HG03520 (cell line): ENCODE data around the gene MANSC4.
"Not testable (repeated sequence)": the region's sequence is repeated elsewhere in the genome, so short reads cannot be mapped to it uniquely, and the experiment has no call there.

Experiments used
- ATAC-seq: cut with Tn5 transposase; IDR thresholded peaks from one replicate; pipeline ENCODE4 v1.9.1; 2021; ENCODE audit warnings: mild to moderate bottlenecking, moderate library complexity; ENCODE audit not compliant: unreplicated experiment

Gene MANSC4

DNA sequence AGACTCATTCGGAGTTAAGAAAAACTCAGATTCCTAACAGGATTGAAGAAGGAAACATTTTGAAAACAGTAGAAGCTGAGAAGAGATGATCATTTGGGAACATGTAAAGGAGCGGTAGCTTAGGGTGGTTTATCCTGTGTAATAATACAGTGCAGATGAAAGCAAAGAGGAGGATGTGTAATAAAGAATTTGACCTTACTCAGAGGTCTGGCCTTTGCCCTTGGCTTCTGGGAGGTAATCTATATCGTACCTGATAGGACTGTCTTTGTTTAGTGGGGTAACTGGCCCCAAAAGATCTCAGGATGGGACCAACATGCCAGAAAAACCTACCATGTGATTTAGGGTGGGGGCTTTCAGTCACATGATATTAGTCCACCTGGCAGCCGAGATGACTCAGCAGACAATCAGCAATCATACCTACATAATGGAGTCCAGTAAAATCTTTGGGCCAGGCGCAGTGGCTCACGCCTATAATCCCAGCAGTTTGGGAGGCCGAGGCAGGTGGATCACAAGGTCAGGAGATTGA lies 23.3 kb downstream of the MANSC4 start:
- ATAC-seq, result no peak

DNA sequence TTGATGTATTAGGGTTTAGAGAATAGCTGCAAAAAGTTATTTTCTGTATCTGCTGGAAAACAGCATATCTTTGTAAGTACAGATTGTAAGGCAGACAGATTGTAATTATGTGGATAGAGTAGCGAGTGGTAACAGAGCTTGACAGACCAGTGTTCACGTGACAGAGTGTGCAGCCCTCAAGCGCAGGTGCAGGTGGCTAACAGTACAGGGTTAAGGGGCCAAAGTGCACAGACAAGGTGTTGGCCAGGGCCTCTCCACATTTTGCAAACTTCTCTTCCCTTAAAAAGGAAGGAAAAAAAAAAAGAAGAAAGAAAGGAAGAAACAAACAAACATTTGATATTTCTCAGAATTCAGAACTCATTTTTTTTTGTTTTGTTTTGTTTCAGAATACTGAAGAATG lies 25.2 kb downstream of the MANSC4 start:
- no peak for ATAC-seq

DNA sequence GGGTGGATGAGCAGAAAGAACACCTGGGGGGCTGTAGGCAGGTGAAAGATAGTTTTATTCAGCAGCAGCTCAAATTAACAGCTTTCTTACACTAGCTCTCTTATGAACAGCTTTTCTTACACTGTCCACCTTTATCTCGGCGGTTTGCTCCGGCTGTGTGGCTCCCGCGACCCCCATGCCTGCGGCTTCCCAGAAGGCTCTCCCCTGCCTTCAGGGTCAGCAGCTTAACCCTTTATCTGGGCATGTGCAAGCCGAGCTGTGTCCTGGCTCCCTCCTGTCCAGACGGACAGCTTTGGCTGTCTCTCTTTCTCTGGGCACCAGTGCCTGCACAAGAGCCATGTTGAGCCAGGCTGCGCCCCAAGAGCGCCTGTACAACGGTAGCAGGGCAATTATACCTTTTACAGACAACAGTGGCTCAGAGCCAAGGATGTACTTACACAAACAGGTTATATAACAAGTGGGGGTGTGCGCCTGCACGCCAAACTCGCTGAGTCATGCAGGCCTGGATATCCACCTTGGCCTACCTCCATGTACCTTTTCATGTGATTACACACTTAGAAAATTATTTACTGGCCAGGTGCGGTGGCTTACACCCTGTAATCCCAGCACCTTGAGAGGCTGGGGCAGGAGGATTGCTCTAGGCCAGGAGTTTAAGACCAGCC lies 28.5 kb downstream of the MANSC4 start:
- ATAC-seq, result no peak

DNA sequence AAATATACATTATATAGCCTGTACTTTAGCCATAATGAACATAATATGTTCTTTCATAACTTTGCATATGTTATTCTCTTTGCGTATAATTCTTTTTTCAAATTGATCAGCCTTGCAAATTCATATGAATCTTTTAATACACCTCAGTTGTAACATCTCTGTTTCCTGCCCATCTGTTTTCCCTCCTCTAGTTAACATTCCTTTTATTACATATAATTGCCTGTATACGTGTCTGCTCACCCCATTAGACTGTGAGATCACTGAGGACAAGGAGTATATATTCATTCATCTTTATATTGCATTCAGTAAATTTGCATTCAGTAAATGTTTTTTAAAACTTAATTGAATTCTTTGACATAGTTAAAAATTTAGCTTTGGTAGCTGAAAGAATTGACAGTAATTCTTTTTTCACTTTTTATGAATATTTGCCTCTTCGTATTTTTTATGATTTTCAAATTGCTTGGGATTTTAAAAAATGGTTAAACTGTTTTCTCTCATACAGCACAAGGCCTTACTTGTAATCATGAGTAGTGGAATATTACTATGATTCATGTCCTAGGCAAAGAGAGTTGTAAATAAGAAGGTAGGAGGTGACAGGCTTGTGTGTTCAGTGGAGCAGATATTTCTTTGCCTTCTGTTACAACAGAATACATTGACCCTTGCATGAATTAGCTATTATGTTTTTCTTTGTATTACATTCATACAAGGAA lies 32.8 kb downstream of the MANSC4 start:
- no peak for ATAC-seq

DNA sequence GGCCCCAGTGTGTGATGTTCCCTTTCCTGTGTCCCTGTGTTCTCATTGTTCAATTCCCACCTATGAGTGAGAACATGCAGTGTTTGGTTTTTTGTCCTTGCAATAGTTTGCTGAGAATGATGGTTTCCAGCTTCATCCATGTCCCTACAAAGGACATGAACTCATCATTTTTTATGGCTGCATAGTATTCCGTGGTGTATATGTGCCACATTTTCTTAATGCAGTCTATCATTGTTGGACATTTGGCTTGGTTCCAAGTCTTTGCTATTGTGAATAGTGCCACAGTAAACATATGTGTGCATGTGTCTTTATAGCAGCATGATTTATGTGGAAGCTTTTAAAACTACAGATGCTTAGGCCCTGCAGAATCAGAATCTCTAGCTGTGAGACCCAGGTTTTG lies 34.3 kb downstream of the MANSC4 start:
- not testable (repeated sequence) for ATAC-seq

DNA sequence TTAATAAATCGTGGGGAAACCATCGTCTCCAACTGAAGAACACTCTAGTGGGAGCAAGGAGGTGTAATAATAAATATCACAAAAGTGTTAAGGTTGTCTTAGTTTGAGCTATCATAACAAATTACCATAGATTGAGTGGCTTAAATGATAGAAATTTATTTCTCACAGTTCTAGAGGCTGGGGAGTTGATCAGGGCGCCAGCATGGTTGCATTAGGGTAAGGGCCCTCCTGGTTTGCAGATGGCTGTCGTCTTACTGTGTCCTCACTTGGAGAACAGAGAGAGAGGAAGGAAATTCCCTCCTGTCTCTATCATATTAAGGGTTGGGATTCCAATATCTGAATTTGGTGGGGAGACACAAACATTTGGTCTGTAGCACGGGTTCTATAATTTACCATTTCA lies 36.4 kb downstream of the MANSC4 start:
- ATAC-seq, result no peak

DNA sequence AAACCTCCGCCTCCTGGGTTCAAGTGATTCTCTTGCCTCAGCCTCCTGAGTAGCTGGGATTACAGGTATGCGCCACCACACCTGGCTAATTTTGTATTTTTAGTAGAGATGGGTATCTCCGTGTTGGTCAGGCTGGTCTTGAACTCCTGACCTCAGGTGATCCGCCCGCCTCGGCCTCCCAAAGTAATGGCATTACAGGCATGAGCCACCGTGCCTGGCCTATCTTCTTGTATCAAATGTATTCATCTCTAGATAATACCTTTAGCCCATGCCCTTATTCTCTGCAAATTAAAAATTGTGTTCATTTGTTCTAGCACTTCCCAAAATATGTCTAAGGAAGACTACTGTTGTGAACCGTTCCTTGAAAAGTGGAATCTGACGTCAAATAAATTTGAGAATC lies 45.7 kb downstream of the MANSC4 start:
- ATAC-seq, result not testable (repeated sequence)

DNA sequence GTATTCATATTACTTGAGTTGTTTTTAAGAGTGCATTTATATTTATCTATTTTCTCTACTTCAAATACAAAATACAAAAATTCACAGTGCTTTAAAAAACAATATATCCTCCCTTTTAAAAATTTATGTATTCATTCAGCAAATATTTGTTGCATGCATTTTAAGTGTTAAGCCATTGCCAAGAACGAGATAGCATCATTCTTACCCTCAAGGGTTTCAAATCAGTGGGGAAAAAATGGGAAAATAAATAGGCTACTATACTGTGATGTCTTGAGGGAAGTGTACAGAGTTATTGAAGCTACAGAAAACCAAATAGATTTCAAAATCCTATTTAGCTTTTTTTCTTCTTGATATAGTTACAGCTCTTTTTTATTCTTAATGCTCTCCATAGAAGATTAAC lies 46.2 kb downstream of the MANSC4 start:
- no peak for ATAC-seq

DNA sequence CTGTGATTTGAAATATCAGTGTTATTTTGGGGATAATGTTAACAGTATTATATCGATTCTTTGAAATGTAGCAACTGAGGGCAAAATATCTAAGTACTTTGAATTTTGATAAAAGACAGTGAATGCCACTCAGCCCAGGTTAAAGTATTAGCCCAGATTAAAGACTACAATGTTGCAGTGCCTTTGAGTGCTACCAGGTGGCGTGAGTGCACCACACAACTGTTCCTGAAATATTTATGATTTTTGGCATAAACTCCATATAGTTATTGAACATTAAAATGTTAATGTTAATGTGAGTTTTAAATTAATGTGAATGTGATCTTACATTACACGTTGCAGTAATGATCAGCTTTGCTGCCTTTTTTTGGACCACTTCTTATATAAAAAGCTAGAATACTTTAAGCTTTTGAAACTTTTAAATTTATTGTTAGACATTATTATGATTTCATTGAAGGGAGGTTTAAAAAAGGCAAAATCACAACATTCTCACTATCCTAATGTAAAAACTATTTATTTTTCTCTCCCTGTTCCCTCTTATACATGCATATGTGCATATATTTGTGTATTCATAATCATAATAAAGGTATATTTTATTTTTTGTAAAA lies 46.9 kb downstream of the MANSC4 start:
- ATAC-seq, result no peak

DNA sequence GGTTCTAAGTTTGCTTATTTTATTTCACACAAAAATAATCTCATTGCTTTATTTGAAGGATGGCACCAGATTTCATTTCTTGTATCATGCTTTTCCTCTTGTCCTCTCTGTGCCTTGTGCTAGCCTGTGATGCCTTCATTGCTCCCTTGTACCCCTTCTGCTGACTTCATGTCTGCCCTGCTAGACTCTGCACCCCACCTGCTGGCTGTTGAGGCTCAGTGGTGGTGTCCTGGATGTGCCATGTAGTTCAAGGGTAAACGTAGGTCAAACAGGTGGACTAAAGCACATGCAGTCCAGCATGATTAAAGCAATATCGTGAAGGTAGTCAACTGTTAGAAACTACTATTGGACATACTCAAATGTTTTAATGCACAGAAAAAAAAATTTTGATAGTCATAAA lies 47.8 kb downstream of the MANSC4 start:
- ATAC-seq, result no peak

DNA sequence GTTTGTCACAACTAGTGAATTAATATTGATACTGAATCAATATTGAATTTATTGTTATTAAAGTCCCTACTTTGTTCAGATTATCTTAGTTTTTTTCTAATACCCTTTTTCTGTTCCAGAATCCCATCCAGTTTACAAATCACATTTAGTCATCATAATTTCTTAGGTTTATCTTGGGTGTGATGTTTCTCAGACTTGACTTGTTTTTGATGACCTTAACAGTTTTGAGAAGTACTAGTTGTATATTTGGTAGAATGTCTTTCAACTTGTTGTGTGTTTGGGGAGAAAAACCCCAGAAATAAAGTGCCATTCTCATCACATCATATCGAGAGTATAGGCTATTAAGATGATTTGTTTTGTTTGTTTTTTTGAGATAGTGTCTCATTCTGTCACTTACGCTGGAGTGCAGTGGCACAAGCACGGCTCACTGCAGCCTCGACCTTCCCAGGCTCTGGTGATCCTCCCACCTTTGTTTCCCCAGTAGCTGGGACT lies 49.9 kb downstream of the MANSC4 start:
- ATAC-seq, result no peak

DNA sequence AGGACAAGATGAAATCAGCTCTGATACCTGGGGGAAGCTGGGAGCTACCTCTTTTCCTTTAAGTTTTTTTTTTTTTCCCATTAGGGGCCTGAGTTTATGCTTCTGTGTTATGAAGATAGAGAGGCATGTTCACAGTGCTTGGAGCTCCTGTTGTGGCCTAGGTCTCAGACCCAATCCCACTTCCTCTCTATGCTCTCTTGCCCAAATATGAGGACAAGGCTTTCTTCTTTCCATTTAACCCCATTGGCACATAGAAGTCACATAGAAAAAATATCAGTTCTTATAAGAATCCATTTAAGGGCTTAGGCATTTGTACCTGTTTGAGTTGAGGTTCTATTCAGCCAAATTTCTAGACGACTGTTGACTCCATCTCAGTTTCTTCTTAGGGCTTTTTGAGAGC lies 56.8 kb downstream of the MANSC4 start:
- ATAC-seq, result no peak
